DMS 273 treated with DMSO at 0.1 percent for 48 hours (cell line): Measurements from ENCODE around the gene TEAD3.
A peak's percentile ranks its signal among the peaks of the same experiment; 100 is the strongest.

Experiments
- DNase-seq: peaks from one replicate; lab custom pipeline; 2025; lab: John Stamatoyannopoulos, UW

Gene TEAD3

GRCh38 chr6:35491558-35492257 is 5.2 kb downstream of the TEAD3 start:
- no peak for DNase-seq

GRCh38 chr6:35490821-35491557 is 5.9 kb downstream of the TEAD3 start:
- no peak for DNase-seq

GRCh38 chr6:35489995-35490791 is 6.7 kb downstream of the TEAD3 start:
- DNase-seq = peak; percentile 93

GRCh38 chr6:35489066-35489465 is 7.8 kb downstream of the TEAD3 start:
- peak; percentile 62 for DNase-seq

DNA sequence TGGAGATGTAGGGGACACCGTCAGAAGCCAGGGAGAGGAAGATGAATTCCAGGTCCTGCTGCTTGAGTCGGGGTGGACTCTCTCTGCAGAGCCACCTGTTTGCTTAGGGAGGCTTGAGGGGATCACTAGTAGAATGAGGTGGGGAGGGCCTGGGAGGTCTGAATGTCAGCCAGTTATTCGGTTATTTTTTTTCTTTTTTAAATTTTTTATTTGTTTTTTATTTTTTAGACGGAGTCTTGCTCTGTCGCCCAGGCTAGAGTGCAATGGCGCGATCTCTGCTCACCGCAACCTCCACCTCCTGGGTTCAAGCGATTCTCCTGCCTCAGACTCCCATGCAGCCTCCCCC is 8.4 kb downstream of the TEAD3 start:
- no peak for DNase-seq

GRCh38 chr6:35487658-35488516 is 9.0 kb downstream of the TEAD3 start:
- DNase-seq = peak; percentile 73

- DNase-seq = no peak
Observed at GRCh38 chr6:35486005-35486925, 10.6 kb downstream of the TEAD3 start.

DNA sequence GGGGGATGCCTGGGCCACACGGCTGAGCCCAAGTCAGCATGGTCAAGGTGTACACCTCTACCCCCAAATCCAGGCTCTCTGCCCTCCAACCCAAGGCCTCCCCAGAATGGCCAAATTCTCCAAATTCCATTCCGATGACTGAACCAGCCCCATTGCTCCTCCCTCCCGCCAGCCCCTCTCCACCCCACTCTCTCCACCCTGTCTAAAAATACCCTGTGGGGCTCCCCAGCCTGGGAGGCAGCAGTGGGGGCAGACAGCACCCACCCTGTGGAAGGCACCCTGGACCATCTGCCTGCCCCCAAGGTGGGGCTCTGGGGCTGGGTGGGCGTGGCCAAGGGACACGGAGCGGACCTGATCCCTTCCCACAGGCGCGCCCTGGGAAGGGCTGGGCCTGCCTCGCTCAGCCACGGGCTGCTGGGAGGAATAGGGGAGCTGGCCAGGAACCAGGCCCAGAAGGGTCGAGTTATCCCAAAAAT is 11.4 kb downstream of the TEAD3 start:
- no peak for DNase-seq

DNA sequence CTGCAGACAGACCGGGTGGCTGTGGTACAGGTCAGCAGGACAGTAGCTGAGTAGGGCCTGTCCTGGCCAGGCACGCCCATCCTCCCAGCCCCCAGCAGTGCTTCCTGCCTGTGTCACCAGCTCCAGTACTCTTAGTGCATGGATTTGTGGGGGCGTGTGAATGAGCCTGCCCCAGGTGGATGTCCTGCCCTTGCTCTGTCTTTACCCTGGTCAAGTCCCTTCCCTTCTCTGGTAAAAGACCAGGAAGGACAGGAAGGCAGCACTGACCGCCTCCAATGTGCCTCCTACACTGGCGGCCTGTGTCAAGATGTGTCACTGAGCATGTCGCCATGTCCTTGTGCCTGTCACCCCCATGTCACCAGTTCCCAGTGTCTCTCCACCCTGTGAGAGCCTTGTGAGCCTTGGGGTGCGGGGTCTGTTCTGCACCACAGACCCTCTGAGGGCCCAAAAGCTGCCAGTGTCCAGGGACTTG is 11.9 kb downstream of the TEAD3 start:
- no peak for DNase-seq

DNA sequence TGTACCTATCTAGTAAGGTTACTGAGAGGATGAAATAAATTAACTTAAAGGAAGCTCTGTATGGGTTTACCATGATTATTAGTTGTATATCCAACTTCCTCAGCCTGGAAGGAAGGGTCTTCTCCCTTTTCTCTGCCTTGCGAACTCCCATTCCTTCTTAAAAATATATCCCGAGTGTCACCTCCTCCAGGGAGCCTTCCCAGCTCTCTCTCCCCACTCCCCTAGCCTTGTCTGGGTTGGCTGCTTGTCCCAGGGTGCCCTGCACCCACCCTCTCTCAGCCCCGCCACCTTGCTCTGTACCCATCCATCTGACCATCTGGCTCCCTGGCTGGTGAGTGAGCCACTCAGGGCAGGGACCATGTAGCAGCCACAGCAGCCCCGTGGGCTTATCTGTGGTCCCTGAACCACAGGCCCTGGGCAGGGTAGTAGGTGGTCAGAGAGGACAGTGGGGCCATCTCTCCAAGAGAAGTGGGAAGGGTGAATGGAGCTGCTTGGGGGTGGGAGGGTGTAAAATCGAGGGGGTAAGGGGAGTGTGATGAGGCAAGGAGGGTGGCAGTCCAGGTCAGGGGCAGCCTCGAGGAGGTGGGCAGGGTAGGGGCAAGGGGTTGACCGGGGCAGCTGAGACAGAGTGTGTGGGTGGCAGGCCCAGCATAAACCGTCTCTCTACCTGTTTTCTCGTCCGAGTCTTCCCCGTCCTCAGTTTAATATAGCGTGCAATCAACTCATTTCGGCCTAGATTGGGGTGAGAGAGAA is 12.8 kb downstream of the TEAD3 start:
- DNase-seq = no peak

- no peak for DNase-seq
Observed at GRCh38 chr6:35483490-35483889, 13.4 kb downstream of the TEAD3 start.

DNA sequence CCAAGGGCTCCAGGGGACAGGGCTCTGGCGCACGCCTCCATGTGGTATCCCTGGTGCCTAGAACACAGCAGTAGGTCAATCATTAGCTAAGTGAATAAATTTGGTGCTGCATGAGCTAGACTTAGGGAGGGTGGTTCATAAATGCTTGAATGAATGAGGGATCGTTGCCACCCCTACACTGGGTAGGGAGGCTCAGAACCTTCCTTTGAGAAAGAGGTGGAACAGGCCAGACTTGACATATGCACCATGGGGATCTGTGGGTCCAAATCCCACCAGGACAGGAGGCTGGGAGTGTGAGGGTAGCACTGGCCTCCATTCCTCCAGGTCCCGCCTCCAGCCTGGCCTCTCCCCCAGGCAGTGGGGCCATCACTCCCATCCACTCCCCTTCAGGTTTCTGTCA is 13.8 kb downstream of the TEAD3 start:
- no peak for DNase-seq

DNA sequence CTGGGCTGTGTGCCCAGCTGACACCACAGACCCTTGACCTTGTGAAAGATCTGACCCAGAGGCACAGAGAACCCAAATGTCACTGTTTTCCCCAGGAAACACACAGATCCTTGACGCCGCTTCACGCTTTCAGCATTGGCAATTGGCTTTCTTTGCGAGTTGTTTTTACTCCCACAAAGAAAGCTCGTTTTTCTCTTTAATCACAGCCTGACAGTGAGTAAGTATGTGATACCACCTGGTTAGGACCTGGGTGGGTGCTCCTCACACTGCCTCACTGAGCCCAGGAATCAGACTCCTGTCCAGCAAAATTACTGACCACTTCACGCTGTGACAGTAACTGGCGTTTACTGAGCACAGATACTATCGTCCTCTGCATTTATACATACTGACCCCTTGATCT is 15.7 kb downstream of the TEAD3 start:
- DNase-seq = no peak

DNA sequence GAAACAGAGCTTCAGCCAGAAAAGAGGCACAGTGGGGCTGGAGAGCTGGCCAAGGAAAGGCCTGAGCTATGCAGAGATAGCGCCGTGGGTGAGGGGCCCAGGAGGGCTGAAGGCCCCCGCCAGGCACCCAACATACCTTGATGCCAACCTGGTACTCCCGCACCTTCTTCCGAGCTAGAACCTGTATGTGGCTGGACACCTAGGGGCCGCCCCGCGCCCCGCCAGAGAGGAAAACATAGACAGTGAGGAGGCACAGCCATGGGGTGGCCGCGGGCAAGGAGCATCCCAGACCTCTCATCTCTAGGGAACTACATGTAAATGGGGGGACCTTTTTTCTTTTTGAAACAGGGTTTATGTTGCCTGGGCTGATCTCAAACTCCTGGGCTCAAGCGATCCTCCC is 16.7 kb downstream of the TEAD3 start:
- no peak for DNase-seq

- DNase-seq = no peak
Observed at GRCh38 chr6:35478259-35478658, 18.6 kb downstream of the TEAD3 start.

DNA sequence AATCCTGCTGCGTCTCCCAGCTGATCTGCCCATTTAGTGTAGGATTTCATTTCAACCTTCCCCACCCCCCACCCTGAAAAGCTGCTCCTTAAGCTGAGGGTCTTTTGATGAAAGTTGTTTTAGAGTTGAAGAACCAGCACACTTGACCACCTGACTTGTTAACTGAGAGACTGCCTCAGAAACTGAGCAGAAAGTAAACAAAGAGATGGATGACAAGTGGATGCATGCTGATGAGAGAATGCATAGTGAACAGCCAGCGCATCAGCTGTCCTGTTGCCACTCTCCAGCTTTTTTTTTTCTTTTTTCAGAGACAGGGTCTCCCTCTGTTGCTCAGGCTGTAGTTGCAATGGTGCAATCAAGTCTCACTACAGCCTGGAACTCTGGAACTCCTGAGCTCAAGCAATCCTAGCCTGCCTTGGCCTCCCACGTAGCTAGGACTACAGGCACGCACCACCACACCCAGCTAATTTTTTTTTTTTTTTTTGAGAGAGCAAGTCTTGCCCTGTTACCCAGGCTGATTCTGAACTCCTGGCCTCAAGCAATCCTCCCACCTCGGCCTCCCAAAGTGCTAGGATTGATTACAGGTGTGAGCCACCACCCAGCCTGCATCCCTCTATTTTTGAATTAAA is 19.2 kb downstream of the TEAD3 start:
- DNase-seq = no peak

GRCh38 chr6:35477028-35477427 is 19.9 kb downstream of the TEAD3 start:
- no peak for DNase-seq

DNA sequence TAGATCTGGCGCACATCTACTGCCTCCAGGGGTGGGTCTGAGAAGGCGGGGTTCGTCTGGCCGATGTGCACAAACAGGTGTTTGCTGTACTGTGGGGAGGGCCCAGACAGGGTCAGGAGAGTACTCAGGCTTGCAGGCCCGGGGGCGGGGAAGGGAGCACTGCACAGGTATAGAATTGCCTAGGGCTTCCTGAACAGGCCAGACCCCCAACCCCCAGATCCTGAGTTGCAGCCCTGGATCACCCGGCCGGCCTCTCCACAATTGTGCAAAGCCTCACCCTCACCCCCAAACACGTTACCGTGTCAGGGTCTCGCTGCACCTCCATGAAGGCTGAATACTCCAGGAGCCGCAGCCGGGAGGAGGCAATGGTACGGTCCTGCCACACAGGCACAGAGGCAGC is 20.9 kb downstream of the TEAD3 start:
- no peak for DNase-seq

GRCh38 chr6:35475573-35475972 is 21.3 kb downstream of the TEAD3 start:
- DNase-seq = no peak
